Mucosa of descending colon (tissue), 3 donors: ENCODE data around the gene NATD1. TPM values are rescaled to one million over a fixed set of nuclear protein-coding genes. Genes with fewer than 3 reads are reported as not detected.

Experiments used
- ATAC-seq: fragments of 200-7000 bp; cut with Tn5 transposase; one replicate; pipeline ENCODE4 v1.9.1; 2020; ENCODE audit warnings: mild to moderate bottlenecking, moderate library complexity
- DNase-seq, 3 donors: peaks; one replicate each; pipeline ENCODE4 v3.0.0-alpha.2; 2020
- H3K36me3 ChIP-seq: fragments of 200-600 bp; one replicate; pipeline ENCODE4 v1.8.0; 2021; ENCODE audit warnings: low read depth, mild to moderate bottlenecking
- H3K4me1 ChIP-seq: fragments of 200-600 bp; one replicate; pipeline ENCODE4 v1.8.0; 2021; ENCODE audit warnings: low read depth, mild to moderate bottlenecking
- H3K4me3 ChIP-seq: fragments of 200-600 bp; one replicate; pipeline ENCODE4 v1.8.0; 2021; ENCODE audit warnings: mild to moderate bottlenecking
- H3K9me3 ChIP-seq: fragments of 200-600 bp; one replicate; pipeline ENCODE4 v1.8.0; 2021; ENCODE audit warnings: mild to moderate bottlenecking
- CTCF ChIP-seq: fragments of 200-600 bp; IDR thresholded peaks from one replicate; pipeline ENCODE4 v1.8.0; 2022; ENCODE audit warnings: antibody characterized with exemption, mild to moderate bottlenecking
- intact Hi-C, 2 donors: fragments of 100-400 bp; cut with DNase I in 1 of 2; cut with micrococcal nuclease in 1 of 2; formaldehyde crosslinking; loops; one replicate each; pipeline versions ENCODE4 v1.11.0 to v1.11.1; 2022; cut with DNase I, micrococcal nuclease
- total RNA-seq, 3 donors: library from RNA; stranded (reverse); fragmentation: NEBNext Ultra II Directional in 2 of 3; extraction: Animal tissue kit (Norgen Biotek cat#: 25700) in 2 of 3; gene quantifications; one replicate each; pipeline versions ENCODE4 v1.2.1 to v1.2.4, GENCODE V29; 2021 to 2023
- donor health status: DM: no; HTN: no; CAD: no; lungs with moderate emphysema.
- donor health status: DM: no; HTN: no; CAD: no.
- donor health status: DM: no; HTN: yes; CAD: no.

Gene NATD1
- total RNA-seq, 3 donors from 2014 or later = 3.9 to 11.1 (median 7.2) TPM

GRCh38 chr17:21249086-21249795 is 4.0 kb downstream of the NATD1 start:
- DNase-seq = no peak
- TF ChIP-seq CTCF = no peak
- intact Hi-C loops = no loop called here
- Histone ChIP-seq H3K9me3 (no peaks in the 10 kb centered on the region), H3K36me3 (no peaks in the 10 kb centered on the region), H3K4me1 (peaks cover 4% of the 10 kb centered on the region), H3K4me3 (no peak overlapping the region)
- ATAC-seq = no peak

GRCh38 chr17:21248500-21248899 is 4.7 kb downstream of the NATD1 start:
- no peaks in the 10 kb centered on the region for H3K9me3 ChIP-seq
- H3K4me3 ChIP-seq = no peak overlapping the region
- ATAC-seq (no peak), DNase-seq (no peak)
- H3K4me1 ChIP-seq = no peaks in the 10 kb centered on the region
- intact Hi-C loops = no loop called here
- no peak for TF ChIP-seq CTCF
- H3K36me3 ChIP-seq = no peaks in the 10 kb centered on the region

DNA sequence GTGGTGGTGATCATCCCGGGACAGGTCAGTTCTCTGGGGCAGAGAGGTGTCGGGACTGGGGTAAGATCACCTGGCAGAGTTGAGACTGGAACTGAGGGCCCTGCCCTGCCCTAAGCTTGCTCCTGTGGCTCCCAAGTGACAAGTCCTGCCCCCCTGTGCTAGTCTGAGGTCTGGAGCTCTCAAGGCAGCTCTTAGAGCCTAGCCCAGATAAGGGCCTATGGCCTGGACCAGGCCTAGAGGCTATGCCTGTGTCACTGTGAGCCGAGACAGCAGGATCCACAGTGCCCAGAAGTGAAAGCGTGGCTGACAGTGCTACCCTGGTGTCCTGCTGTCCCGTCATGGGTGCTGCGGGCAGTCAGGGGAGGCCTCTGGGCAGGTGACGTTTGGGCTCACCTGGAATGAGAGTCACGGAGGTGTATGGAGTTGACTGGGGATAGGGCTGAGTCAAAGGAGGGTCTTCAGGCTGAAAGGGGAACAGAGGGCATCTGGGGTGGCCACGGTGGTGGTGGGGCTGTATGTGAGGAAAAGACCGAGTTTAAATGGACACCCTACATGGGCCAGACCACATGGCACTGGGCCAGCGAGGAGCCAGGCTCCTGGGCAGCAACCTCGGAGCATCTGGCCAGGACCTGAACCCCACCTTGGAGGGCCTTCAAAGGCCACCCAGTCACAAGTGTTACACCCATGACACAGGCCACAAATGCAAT is 5.5 kb downstream of the NATD1 start:
- Histone ChIP-seq H3K36me3 (no peaks in the 10 kb centered on the region), H3K9me3 (no peaks in the 10 kb centered on the region), H3K4me3 (no peak overlapping the region), H3K4me1 (no peaks in the 10 kb centered on the region)
- no peak for DNase-seq
- intact Hi-C loops = no loop called here
- no peak for TF ChIP-seq CTCF
- ATAC-seq = no peak

- no peaks in the 10 kb centered on the region for H3K4me1 ChIP-seq
- H3K36me3 ChIP-seq = no peaks in the 10 kb centered on the region
- no peak for DNase-seq
- no peak for TF ChIP-seq CTCF
- H3K9me3 ChIP-seq = no peaks in the 10 kb centered on the region
- intact Hi-C loops = no loop called here
- no peak for ATAC-seq
- H3K4me3 ChIP-seq = no peak overlapping the region
Observed at GRCh38 chr17:21246698-21247097, 6.5 kb downstream of the NATD1 start.

DNA sequence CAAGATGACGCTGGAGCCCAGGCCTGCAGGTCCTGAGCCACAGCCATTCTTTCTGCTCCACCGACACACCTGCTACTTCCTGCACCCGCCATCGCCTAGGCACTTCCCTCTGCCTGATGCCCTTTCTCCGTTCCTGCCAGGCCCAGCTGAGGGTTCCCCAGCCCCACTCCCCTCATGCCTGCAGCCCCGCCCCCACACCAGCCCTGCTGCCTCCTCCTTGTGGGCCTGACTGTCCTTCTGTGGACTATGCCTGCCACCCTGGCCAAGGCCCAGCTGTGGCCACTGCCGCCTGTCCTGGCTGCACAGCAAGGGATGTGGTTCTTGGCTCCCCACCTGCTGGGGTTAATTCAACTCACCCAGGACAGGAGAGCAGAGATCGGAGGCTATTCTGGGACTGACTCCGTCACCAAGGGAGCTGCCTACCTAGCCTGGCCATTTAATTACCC is 7.5 kb downstream of the NATD1 start:
- no peak for ATAC-seq
- Histone ChIP-seq H3K9me3 (no peaks in the 10 kb centered on the region), H3K4me1 (no peaks in the 10 kb centered on the region), H3K4me3 (no peak overlapping the region), H3K36me3 (no peaks in the 10 kb centered on the region)
- intact Hi-C loops = no loop called here
- DNase-seq = no peak
- TF ChIP-seq CTCF = no peak
